Thyroid gland (tissue), 4 donors: ENCODE data around the gene CYP2F1.

Source experiments
- CTCF ChIP-seq, 6 experiments: fragments of 200-600 bp in 3 of 6; fragments of 450-650 bp in 3 of 6; sonication (generic) in 3 of 6; IDR thresholded peaks; one replicate each; pipeline ENCODE4 v1.5.1; 2016 to 2019; ENCODE audit warnings: antibody characterized with exemption in 6 of 6, mild to moderate bottlenecking in 2 of 6, inconsistent platforms in 1 of 6, moderate library complexity in 1 of 6
- POLR2A ChIP-seq, 2 donors: fragments of 450-650 bp; IDR thresholded peaks; one replicate each; pipeline ENCODE4 v1.6.1; 2017; ENCODE audit warnings: antibody characterized with exemption in 2 of 2, mild to moderate bottlenecking in 2 of 2, moderate library complexity in 1 of 2

GRCh38 chr19:41136636-41137455 is 22.6 kb downstream of the CYP2F1 start:
- no peak for TF ChIP-seq POLR2A (IDR thresholded peaks at IDR 0.05)
- TF ChIP-seq CTCF (IDR thresholded peaks at IDR 0.05): no peak
